HFF-Myc (cell line): Measurements from ENCODE around the gene ZNF737.
"Not testable (repeated sequence)": the region's sequence is repeated elsewhere in the genome, so short reads cannot be mapped to it uniquely, and the experiment has no call there.

Source experiments
- DNase-seq: peaks from one replicate; pipeline ENCODE4 v3.0.0-alpha.2; 2011; ENCODE audit warnings: low read depth; ENCODE audit errors: extremely low read depth
- H3K4me3 ChIP-seq: replicated peaks from 2 replicates; pipeline ENCODE4 v1.5.1; 2011; ENCODE audit warnings: low read depth, mild to moderate bottlenecking, control low read depth, low read length
- TF ChIP-seq, protein P1 (sequence below): IDR thresholded peaks from 2 replicates; pipeline ENCODE4 v1.5.1; 2012; ENCODE audit warnings: mild to moderate bottlenecking, low read depth, low read length, control low read depth; ENCODE audit errors: missing control alignments

The ZNF737 gene

DNA sequence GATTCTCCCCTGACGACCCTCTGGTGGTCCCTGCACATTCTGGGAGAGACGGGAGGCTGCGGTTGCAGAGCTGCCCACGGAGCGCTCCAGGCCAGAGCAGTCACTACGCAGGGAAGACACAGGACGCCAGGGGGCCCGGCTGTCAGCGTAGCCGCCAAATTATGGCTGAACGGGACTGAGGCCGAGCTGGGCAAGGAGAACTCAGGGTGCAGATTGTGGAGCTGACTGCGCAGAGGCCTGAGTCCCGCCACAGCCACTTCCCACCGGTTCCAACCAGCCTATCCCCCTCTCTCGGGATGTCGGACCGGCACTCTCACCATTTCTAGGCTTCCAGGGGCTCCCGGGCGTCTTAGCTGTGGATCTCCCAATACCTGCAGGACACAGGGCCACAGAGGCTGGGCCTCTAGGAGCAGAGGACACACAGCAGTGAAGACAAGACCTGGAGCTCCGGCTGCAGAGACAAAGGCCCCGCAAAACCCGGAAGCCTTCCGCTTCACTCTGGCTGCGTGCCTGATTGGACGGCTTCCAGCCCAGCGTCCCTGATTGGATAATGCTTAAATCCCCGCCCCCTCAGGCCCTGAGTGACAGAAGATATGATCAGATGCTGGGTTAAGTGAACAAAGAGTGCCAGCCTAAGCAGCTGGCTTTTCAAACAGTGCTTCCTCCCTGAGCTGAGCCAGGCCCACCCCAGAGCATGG, at the start of gene ZNF737:
Gene ZNF737 (minus strand): TSS at position 461 of the 698 bp plus-strand sequence. CDS start 141 bp downstream, at position 320.
- H3K4me3 ChIP-seq: peak within 1 kb of the TSS; percentile 55
- TF ChIP-seq, protein P1, sequence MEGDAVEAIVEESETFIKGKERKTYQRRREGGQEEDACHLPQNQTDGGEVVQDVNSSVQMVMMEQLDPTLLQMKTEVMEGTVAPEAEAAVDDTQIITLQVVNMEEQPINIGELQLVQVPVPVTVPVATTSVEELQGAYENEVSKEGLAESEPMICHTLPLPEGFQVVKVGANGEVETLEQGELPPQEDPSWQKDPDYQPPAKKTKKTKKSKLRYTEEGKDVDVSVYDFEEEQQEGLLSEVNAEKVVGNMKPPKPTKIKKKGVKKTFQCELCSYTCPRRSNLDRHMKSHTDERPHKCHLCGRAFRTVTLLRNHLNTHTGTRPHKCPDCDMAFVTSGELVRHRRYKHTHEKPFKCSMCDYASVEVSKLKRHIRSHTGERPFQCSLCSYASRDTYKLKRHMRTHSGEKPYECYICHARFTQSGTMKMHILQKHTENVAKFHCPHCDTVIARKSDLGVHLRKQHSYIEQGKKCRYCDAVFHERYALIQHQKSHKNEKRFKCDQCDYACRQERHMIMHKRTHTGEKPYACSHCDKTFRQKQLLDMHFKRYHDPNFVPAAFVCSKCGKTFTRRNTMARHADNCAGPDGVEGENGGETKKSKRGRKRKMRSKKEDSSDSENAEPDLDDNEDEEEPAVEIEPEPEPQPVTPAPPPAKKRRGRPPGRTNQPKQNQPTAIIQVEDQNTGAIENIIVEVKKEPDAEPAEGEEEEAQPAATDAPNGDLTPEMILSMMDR: peak; percentile 27
- peak; percentile 69 for DNase-seq

GRCh38 chr19:20614971-20615370, 49.4 kb upstream of the ZNF737 start:
- H3K4me3 ChIP-seq, DNase-seq: not testable (repeated sequence)

- H3K4me3 ChIP-seq: no peak overlapping the region
- DNase-seq: no peak
- TF ChIP-seq, protein P1: no peak
Measured at GRCh38 chr19:20612711-20613316, 47.2 kb upstream of the ZNF737 start.

DNA sequence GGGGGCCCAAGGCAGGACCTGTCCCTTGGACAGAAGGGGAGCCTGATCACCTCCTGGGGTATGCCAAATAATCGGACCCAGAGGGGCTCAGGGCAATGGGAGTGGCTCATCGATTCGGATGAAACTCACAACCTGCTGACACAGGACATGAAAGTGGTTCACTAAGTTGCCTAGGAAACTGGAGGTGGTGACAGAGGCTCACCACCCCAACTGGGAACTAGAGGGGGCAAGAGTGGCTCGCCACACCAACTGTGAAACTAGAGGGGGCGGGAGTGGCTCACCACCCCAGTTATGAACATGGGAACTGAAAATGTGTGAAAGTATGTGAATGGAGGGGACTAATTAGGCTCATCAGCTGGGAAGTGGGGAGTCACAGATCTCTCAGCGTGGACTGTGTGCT, 46.3 kb upstream of the ZNF737 start:
- TF ChIP-seq, protein P1: no peak
- no peak for DNase-seq
- H3K4me3 ChIP-seq: no peak overlapping the region

- TF ChIP-seq, protein P1: no peak
- DNase-seq: no peak
- no peak overlapping the region for H3K4me3 ChIP-seq
Measured at GRCh38 chr19:20607943-20608342, 42.4 kb upstream of the ZNF737 start.

GRCh38 chr19:20558571-20558970, 7.0 kb downstream of the ZNF737 start:
- TF ChIP-seq, protein P1: no peak
- no peak for DNase-seq

DNA sequence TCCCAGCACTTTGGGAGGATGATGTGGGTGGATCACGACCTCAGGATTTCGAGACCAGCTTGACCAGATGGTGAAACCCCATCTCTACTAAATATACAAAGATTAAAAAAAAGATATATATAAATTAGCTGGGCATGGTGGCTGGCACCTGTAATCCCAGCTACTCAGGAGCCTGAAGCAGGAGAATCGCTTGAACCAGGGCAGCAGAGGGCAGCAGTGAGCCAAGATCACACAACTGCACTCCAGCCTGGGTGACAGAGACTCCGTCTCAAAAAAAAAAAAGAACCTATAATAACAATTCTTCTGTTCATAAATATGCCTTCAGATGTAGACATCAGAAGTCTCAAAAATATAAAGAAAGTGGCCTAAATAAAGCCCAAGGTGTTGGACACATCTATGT, 7.6 kb downstream of the ZNF737 start:
- H3K4me3 ChIP-seq: no peak overlapping the region
- TF ChIP-seq, protein P1: peak; percentile 8
- no peak for DNase-seq

More at GRCh38 chr19:20558571-20558970, 7.0 kb downstream of the ZNF737 start:
- no peak overlapping the region for H3K4me3 ChIP-seq

DNA sequence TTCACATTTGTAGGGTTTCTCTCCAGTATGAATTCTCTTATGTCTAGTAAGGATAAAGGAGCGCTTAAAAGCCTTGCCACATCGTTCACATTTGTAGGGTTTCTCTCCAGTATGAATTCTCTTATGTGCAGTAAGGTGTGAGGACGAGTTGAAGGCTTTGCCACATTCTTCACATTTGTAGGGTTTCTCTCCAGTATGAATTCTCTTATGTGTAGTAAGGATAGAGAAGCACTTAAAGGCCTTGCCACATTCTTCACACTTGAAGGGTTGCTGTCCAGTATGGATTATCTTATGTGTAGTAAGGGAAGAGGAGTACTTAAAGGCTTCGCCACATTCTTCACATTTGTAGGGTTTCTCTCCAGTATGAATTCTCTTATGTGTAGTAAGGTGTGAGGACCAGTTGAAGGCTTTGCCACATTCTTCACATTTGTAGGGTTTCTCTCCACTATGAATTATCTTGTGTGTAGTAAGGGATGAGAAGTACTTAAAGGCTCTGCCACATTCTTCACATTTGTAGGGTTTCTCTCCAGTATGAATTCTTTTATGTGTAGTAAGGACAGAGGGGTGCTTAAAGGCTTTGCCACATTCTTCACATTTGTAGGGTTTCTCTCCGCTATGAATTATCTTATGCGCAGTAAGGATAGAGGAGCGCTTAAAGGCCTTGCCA, 20.8 kb downstream of the ZNF737 start:
- H3K4me3 ChIP-seq, DNase-seq: not testable (repeated sequence)

DNA sequence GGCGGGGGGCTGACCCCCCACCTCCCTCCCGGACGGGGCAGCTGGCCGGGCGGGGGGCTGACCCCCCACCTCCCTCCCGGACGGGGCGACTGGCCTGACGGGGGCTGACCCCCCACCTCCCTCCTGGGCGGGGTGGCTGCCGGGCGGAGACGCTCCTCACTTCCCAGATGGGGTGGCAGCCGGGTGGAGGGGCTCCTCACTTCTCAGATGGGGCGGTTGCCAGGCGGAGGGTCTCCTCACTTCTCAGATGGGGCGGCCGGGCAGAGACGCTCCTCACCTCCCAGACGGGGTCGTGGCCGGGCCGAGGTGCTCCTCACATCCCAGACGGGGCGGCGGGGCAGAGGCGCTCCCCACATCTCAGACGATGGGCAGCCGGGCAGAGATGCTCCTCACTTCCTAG, 35.3 kb downstream of the ZNF737 start:
- H3K4me3 ChIP-seq, DNase-seq: not testable (repeated sequence)
